ENCODE measurements around the gene AFF4. TPM values are rescaled to one million over a fixed set of nuclear protein-coding genes. Genes with fewer than 3 reads are reported as not detected.
A peak's percentile ranks its signal among the peaks of the same experiment; 100 is the strongest.

The AFF4 gene
- polyA plus RNA-seq, 3 donors: 9.7 to 17.7 (median 17.6) TPM

- H3K4me2 ChIP-seq (replicated peaks; ENCODE audit: extremely low read depth, low read length, poor library complexity, severe bottlenecking): no peak overlapping the region
- no peak overlapping the region for H3K9ac ChIP-seq (ENCODE audit: insufficient read depth, low read length, poor library complexity, severe bottlenecking)
- no peaks in the 10 kb centered on the region for H3K27me3 Mint-ChIP-seq (ENCODE audit: low read depth in 3 of 3)
- H3K79me2 ChIP-seq (ENCODE audit: insufficient read depth, low read length): peaks cover 9% of the 10 kb centered on the region
- DNase-seq: no peak
- no peaks in the 10 kb centered on the region for H3K27me3 ChIP-seq (ENCODE audit: control insufficient read depth in 2 of 2, insufficient read depth in 2 of 2, low read length in 2 of 2)
- H3K27ac ChIP-seq (ENCODE audit: low read depth in 1 of 2, low read length in 2 of 2): no peak overlapping the region
- TF ChIP-seq CTCF (IDR thresholded peaks at IDR 0.05): no peak
- no peak overlapping the region for H2AFZ ChIP-seq (ENCODE audit: insufficient read depth, low read depth, low read length, poor library complexity, severe bottlenecking)
- H3K4me3 ChIP-seq (replicated peaks in 1 of 3; ENCODE audit: low read depth in 2 of 3, low read length in 3 of 3): no peak overlapping the region
- no peak overlapping the region for H3K4me3 Mint-ChIP-seq
- H3K4me1 Mint-ChIP-seq: peaks cover 14% of the 10 kb centered on the region
- H4K20me1 ChIP-seq (ENCODE audit: insufficient read depth, low read length): peaks cover 73% of the 10 kb centered on the region
- H3K36me3 Mint-ChIP-seq: peaks cover 77 to 88% of the 10 kb centered on the region in 2 donors
- no peak overlapping the region for H3K27ac Mint-ChIP-seq
- H3K36me3 ChIP-seq (replicated peaks in 1 of 2; ENCODE audit: control insufficient read depth in 1 of 2, insufficient read depth in 2 of 2, low read length in 2 of 2): peaks cover 67 to 97% of the 10 kb centered on the region in 2 donors
- peaks cover 0 to 8% of the 10 kb centered on the region in 2 donors for H3K4me1 ChIP-seq (ENCODE audit: control insufficient read depth in 1 of 2, insufficient read depth in 2 of 2, low read length in 2 of 2)
- no peaks in the 10 kb centered on the region for H3K9me3 ChIP-seq (replicated peaks in 1 of 2; ENCODE audit: control insufficient read depth in 1 of 2, insufficient read depth in 1 of 2, low read length in 2 of 2)
- intact Hi-C loops (cut with micrococcal nuclease): no loop called here
- peaks cover 0 to 2% (median 0%) of the 10 kb centered on the region in 7 donors for H3K9me3 Mint-ChIP-seq
- WGBS (ENCODE audit: insufficient coverage): no CpG with 5 or more reads among the region's 4 CpGs
Observed at GRCh38 chr5:132926437-132926836, 37.0 kb downstream of the AFF4 start.

- Histone ChIP-seq H3K9ac (ENCODE audit: insufficient read depth, low read length, poor library complexity, severe bottlenecking) (no peak overlapping the region), H3K36me3 (replicated peaks in 1 of 2; ENCODE audit: control insufficient read depth in 1 of 2, insufficient read depth in 2 of 2, low read length in 2 of 2) (peaks cover 29 to 73% of the 10 kb centered on the region in 2 donors), H3K4me1 (ENCODE audit: control insufficient read depth in 1 of 2, insufficient read depth in 2 of 2, low read length in 2 of 2) (peaks cover 3 to 8% of the 10 kb centered on the region in 2 donors), H3K27me3 (ENCODE audit: control insufficient read depth in 2 of 2, insufficient read depth in 2 of 2, low read length in 2 of 2) (no peaks in the 10 kb centered on the region), H4K20me1 (ENCODE audit: insufficient read depth, low read length) (peaks cover 48% of the 10 kb centered on the region), H3K4me2 (replicated peaks; ENCODE audit: extremely low read depth, low read length, poor library complexity, severe bottlenecking) (no peak overlapping the region), H3K9me3 (replicated peaks in 1 of 2; ENCODE audit: control insufficient read depth in 1 of 2, insufficient read depth in 1 of 2, low read length in 2 of 2) (no peaks in the 10 kb centered on the region), H3K79me2 (ENCODE audit: insufficient read depth, low read length) (peaks cover 9% of the 10 kb centered on the region), H3K27ac (ENCODE audit: low read depth in 1 of 2, low read length in 2 of 2) (peak overlapping the region in 1 of 2 donors; percentile 1), H2AFZ (ENCODE audit: insufficient read depth, low read depth, low read length, poor library complexity, severe bottlenecking) (no peak overlapping the region), H3K4me3 (replicated peaks in 1 of 3; ENCODE audit: low read depth in 2 of 3, low read length in 3 of 3) (no peak overlapping the region)
- no peak for DNase-seq
- H3K27me3 Mint-ChIP-seq (ENCODE audit: low read depth in 3 of 3): no peaks in the 10 kb centered on the region
- H3K27ac Mint-ChIP-seq: peak overlapping the region in 6 of 7 donors; percentile 11 to 74 (median 60)
- intact Hi-C loops (cut with micrococcal nuclease): loop anchor here in 1 of 2 donors (10.0 kb wide), 1 partner anchor 49 kb away; the partner anchor contains the start of gene AFF4
- H3K4me3 Mint-ChIP-seq: no peak overlapping the region
- TF ChIP-seq CTCF (IDR thresholded peaks at IDR 0.05): no peak
- H3K4me1 Mint-ChIP-seq: peaks cover 10% of the 10 kb centered on the region
- peaks cover 48 to 78% of the 10 kb centered on the region in 2 donors for H3K36me3 Mint-ChIP-seq
- H3K9me3 Mint-ChIP-seq: no peaks in the 10 kb centered on the region
- WGBS (ENCODE audit: insufficient coverage): 86% methylated on average over 1 of the region's 3 CpGs
Observed at GRCh38 chr5:132916086-132916485, 47.3 kb downstream of the AFF4 start.
